ENCODE results near the gene MAP2K1. TPM values are rescaled to one million over a fixed set of nuclear protein-coding genes. Genes with fewer than 3 reads are reported as not detected.

MAP2K1 gene
- total RNA-seq, 1 donor from 2014 or later = 44.5 TPM

GRCh38 chr15:66405007-66405406, 18.3 kb downstream of the MAP2K1 start:
- peaks cover 32% of the 10 kb centered on the region for H3K4me1 ChIP-seq
- no peak overlapping the region for H3K4me3 ChIP-seq
- intact Hi-C loops (cut with DNase I) = no loop called here
- H3K9me3 ChIP-seq = no peaks in the 10 kb centered on the region
- DNase-seq (no peak), ATAC-seq (peak; percentile 48)
- H3K27ac ChIP-seq = peak overlapping the region; percentile 51
- no peaks in the 10 kb centered on the region for H3K27me3 ChIP-seq
- no peaks in the 10 kb centered on the region for H3K36me3 ChIP-seq
- no peak for TF ChIP-seq CTCF (IDR thresholded peaks at IDR 0.05)

DNA sequence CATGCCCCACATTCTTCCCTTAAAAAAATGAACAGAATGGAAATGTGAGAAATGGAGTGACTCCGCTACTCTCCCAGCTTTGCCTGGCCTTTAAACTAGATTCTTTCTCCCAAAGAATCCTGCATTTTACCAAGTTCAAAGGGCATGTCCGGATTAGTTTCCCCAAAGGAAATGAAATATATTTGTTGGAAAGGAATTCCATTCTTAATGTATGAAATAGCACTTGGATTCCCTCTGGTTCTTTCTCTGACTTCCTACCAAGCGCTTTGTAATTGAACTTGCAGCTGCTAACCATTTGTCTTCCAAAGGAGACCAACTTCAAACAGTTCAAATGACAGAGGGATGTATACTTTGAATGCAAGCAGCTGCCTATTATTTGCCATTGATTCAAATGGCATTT, 18.9 kb downstream of the MAP2K1 start:
- Histone ChIP-seq H3K36me3 (no peaks in the 10 kb centered on the region), H3K27me3 (no peaks in the 10 kb centered on the region), H3K27ac (peak overlapping the region; percentile 51), H3K9me3 (no peaks in the 10 kb centered on the region), H3K4me3 (no peak overlapping the region), H3K4me1 (peaks cover 35% of the 10 kb centered on the region)
- intact Hi-C loops (cut with DNase I) = no loop called here
- DNase-seq (no peak), ATAC-seq (no peak)
- no peak for TF ChIP-seq CTCF (IDR thresholded peaks at IDR 0.05)

- Histone ChIP-seq H3K27ac (no peak overlapping the region), H3K27me3 (no peaks in the 10 kb centered on the region), H3K9me3 (no peaks in the 10 kb centered on the region), H3K36me3 (no peaks in the 10 kb centered on the region), H3K4me1 (peaks cover 47% of the 10 kb centered on the region), H3K4me3 (no peak overlapping the region)
- no peak for TF ChIP-seq CTCF (IDR thresholded peaks at IDR 0.05)
- intact Hi-C loops (cut with DNase I) = no loop called here
- DNase-seq = no peak
- no peak for ATAC-seq
Measured at GRCh38 chr15:66408254-66408653, 21.5 kb downstream of the MAP2K1 start.

DNA sequence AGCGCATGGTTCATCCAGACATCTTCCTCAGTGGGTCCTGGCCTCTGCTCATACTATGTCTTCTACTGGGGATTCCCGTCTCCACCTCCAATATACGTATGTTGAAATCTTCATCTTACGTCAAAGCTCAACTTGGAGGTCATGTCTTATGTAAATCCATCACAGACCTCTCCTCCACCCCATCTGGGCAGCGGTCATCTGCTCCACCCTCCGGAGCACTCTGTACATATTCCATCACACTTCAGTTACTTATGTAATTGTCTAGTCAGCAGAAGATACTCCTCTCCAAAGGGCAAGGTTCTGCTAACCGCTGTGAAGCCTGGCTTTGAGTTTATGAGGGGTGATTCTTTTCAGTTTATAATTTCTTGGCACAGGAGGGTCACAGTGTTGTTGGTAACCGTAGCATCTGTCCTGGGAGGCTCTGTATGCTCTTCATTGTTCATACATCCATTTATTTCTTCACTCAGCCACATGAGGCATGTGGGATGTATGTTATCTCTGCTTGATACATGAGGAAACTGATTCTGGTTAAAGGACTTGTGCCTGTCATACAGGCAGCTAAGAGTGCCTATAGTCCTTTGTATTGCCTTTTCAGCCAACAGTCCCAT, 22.1 kb downstream of the MAP2K1 start:
- Histone ChIP-seq H3K4me3 (no peak overlapping the region), H3K27ac (no peak overlapping the region), H3K36me3 (no peaks in the 10 kb centered on the region), H3K27me3 (no peaks in the 10 kb centered on the region), H3K9me3 (no peaks in the 10 kb centered on the region), H3K4me1 (peaks cover 46% of the 10 kb centered on the region)
- DNase-seq = no peak
- peak; percentile 70 for ATAC-seq
- no peak for TF ChIP-seq CTCF (IDR thresholded peaks at IDR 0.05)
- intact Hi-C loops (cut with DNase I) = no loop called here

GRCh38 chr15:66409565-66410108, 22.9 kb downstream of the MAP2K1 start:
- H3K27me3 ChIP-seq = no peaks in the 10 kb centered on the region
- no peak for TF ChIP-seq CTCF (IDR thresholded peaks at IDR 0.05)
- H3K4me1 ChIP-seq = peaks cover 37% of the 10 kb centered on the region
- intact Hi-C loops (cut with DNase I) = no loop called here
- no peak overlapping the region for H3K27ac ChIP-seq
- H3K36me3 ChIP-seq = no peaks in the 10 kb centered on the region
- no peak for ATAC-seq
- H3K4me3 ChIP-seq = no peak overlapping the region
- no peaks in the 10 kb centered on the region for H3K9me3 ChIP-seq
- no peak for DNase-seq
